Endometrial microvascular endothelial cells (primary cell): ENCODE data around the gene ROBO1. TPM values are rescaled to one million over a fixed set of nuclear protein-coding genes. Genes with fewer than 3 reads are reported as not detected.
"Not testable (repeated sequence)": the region's sequence is repeated elsewhere in the genome, so short reads cannot be mapped to it uniquely, and the experiment has no call there.

ENCODE experiments used
- in situ Hi-C: cut with HindIII; loops from 2 replicates; pipeline ENCODE4 v1.10.0; 2017; ENCODE audit warnings: low sequenced_read_pairs, low pct_unique_long_range_greater_than_20kb; ENCODE audit errors: inconsistent ontology term
- total RNA-seq: library from RNA; depleted of rRNA; stranded (reverse); fragments of >200 nt; gene quantifications from one replicate; pipeline ENCODE4 v1.2.3, GENCODE V29; 2015; ENCODE audit errors: inconsistent ontology term

Gene ROBO1
- total RNA-seq, 1 donor from 2014 or later, result 4.0 TPM

DNA sequence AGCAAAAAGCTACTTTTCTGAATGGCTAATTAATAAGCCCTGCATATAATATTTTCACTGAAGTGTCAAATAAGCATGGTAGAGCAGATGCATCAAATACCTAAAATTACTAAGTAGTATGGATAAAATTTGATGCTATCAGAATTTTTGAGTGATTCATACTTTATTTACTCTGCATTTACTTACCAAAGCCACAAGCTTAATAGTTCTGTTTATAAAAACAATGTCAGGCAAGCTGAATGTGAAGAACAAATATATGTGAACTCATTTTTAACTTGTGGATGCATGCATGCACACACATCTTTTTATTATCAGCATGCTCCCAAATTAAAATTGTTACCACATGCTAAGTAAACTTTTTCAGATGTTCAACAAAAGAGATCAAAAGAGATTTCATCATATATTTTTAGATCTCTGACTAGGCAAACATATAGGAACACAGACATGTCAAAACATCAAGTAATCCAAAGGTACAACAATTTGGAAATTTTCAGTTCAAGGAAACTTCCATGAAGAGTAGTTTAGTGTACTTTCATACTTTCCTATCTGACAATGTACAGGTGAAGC lies 969.4 kb downstream of the ROBO1 start:
- in situ Hi-C loops, result no loop called here

- in situ Hi-C loops, result no loop called here
Measured at GRCh38 chr3:78794431-78794830, 973.4 kb downstream of the ROBO1 start.

DNA sequence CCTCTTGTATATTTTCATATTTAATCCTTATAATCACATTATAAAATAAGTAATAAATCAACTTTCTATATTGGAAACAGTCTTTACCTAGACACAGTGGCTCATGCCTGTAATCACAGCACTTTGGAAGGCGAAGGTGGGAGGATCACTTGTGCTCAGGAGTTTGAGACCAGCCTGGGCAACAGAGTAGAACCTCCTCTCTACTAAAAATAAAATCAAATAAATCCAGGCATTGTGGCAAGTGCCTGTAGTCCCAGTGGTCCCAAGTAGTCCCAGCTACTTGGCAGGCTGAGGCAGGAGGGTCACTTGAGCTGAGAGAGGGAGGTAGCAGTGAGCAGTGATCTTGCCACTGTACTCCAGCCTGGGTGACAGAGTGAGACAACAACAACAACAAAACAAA lies 975.1 kb downstream of the ROBO1 start:
- in situ Hi-C loops, result no loop called here

- in situ Hi-C loops, result no loop called here
Measured at GRCh38 chr3:78792212-78792611, 975.6 kb downstream of the ROBO1 start.

DNA sequence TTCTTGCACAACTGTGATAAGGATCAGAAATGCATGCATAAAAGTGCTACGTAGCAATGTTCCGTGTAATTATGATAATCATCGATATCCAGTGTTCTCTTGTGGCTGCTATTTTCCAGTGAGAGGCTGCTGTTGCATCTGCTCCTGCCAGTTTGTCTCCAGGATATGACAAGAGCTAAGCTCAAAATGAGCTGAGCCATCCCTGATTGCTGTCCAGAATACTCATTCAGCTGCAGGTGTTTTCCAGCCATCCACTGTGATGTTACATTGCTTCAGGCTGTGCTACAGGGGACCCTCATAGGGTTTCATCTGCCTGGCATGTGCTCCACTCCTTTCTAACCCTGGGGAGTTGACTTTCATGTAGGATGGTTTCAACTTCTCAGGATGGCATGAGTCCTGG lies 976.0 kb downstream of the ROBO1 start:
- in situ Hi-C loops, result no loop called here

- in situ Hi-C loops, result no loop called here
Measured at GRCh38 chr3:78788839-78789238, 979.0 kb downstream of the ROBO1 start.

DNA sequence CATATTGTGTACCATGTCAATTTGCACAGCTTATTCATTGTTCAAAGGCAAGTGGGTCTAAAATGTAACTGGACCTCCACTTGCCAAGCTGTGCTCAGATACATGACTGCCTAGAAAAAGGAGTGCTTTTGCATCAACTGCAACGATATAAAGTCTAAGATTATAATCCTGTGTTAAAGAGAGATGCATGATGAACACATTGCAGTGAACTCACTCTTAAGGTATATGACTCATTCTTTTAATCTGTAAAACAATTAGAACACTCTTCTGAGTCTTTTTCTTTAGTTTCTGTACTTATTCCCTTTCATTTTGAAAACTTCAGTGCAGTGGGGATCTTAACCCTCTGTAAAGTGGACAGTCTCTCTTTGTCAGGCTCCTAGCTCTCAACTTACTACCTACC lies 982.8 kb downstream of the ROBO1 start:
- in situ Hi-C loops, result no loop called here

- in situ Hi-C loops, result no loop called here
Measured at GRCh38 chr3:78781351-78781750, 986.4 kb downstream of the ROBO1 start.

GRCh38 chr3:78765671-78766485 lies 1001.9 kb downstream of the ROBO1 start:
- in situ Hi-C loops, result no loop called here

GRCh38 chr3:78764634-78765033 lies 1003.2 kb downstream of the ROBO1 start:
- in situ Hi-C loops, result no loop called here

- in situ Hi-C loops, result no loop called here
Measured at GRCh38 chr3:78762121-78762520, 1005.7 kb downstream of the ROBO1 start.

DNA sequence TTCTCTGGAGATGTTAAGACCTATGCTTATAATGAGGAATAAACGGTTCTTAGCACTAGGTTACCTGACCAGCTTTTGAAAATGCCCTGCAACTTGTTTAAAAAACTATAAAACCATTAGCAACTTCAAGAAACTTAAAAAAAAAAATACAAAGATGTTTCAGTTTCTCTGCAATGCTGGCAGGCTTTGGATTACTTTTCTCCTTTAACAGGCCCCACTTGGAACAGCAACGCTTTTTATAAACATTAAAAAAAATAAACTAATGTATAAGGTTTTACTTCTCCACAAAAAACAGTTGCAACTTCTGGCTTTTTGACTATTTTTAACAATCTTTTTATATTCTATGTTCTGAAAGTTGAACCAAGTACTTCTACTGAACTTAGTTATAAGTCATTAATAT lies 1006.7 kb downstream of the ROBO1 start:
- in situ Hi-C loops, result no loop called here

DNA sequence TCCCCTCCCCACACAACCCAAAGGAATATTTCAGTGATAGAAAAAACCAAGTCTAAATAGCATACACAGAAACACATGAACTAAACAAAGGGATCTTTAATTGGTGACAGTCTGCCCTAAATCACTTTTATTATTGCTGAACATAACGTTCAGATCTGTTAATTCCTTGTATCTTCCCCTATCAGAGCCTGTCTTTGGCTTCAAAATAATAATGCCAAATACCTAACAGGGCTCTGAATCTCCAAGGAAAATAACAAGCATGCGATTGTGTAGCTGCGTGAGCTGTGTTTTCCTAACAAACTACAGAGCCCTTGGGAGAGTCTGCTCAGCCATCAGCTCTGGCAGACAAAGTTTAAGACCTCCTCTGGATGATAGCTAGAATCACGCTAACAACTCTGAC lies 1010.1 kb downstream of the ROBO1 start:
- in situ Hi-C loops, result no loop called here

DNA sequence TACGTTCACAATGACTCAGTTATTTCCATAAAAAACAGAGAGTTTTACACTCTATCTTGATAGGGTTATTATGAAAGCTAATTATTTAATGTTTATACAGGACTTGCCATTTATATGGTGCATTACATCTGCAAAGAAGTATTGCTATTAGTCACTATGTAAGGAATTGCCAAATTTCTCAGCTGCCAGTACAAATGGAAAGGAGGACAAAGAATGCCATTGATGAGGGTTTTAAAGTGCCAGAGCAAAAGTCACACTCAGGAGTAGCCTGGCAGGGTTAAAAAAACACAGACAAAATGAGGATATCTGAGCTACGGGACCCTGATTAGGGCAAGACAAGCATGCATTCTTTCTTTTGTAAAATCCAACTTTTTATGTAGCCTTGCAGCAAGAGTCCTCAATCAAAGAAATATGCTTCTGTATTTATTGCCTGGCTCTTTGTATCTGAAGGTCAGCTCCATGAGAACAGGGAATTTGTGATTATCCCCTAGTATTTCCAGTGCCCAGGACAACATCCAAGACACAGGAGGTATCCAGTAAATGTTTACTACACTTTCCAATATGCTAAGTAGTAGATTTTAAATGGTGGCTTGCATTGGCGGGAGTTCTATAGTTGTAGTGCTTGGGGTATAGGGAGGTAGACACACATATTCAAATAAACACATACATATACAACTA lies 1013.6 kb downstream of the ROBO1 start:
- in situ Hi-C loops, result no loop called here

DNA sequence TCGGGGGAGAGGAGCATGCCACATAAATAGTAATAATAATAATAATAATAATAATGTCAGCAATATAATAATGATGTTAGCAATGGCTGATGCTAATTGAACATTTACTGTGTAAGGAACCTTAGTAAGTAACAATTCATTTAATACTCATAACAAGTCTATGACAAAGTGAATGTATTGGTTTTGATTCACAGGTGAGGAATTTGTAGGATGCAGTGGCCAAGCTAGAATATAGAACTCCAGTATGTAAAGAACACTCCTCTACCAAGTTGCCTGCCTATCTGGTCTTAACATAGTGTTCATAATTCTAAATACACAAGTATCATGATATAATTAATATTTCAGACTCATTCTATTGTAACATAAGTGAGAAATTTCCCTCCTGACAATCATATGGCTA lies 1016.5 kb downstream of the ROBO1 start:
- in situ Hi-C loops, result no loop called here

DNA sequence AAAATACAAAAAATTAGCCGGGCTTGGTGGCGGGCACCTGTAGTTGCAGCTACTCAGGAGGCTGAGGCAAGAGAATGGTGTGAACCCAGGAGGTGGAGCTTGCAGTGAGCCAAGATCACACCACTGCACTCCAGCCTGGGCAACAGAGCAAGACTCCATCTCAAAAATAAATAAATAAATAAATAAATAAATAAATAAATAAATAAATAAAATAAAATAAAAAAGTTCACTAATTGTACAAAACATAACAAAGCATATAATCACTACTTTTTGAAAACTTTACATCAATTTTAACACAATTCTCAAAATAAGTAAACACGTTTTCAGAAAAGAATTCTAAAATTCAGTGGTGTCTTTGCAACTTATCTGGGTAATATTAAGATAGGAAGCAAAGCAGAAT lies 1017.5 kb downstream of the ROBO1 start:
- in situ Hi-C loops, result not testable (repeated sequence)

DNA sequence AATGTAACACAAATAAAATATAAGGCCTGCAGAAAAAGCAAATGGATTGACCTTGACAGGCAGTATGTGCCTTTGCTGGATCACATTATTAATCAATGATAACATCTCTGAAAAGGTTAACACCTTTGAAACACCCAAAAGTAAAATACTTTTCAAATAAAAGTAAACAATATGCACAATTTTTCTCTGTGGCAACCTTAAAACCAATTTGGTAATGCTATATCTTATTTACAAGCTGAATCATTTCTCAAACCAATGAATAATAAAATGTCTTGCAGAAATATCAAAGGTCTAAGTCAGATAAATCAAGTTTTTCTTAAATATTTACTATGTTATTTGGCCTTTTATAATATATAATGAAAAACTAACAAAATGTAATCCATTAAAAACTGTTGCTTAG lies 1018.7 kb downstream of the ROBO1 start:
- in situ Hi-C loops, result no loop called here

GRCh38 chr3:78745847-78746246 lies 1022.0 kb downstream of the ROBO1 start:
- in situ Hi-C loops, result no loop called here

DNA sequence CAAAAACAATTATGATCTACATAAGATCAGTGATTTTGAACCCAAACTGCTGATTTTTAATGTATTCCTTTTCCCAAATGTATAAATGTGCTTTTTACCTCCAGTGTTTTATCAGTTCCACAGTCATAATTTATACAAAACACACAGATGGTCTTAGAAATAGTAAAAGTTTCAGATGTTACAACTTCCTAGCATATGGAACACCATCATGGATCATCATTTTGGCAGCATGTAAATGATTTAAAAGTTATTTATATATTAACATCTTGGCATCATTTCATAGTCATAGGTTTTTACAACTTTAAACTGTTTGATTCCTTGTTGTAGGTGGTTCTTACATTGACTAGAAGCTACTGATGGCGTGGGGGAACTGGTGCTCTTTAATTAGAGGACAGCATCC lies 1025.3 kb downstream of the ROBO1 start:
- in situ Hi-C loops, result no loop called here

DNA sequence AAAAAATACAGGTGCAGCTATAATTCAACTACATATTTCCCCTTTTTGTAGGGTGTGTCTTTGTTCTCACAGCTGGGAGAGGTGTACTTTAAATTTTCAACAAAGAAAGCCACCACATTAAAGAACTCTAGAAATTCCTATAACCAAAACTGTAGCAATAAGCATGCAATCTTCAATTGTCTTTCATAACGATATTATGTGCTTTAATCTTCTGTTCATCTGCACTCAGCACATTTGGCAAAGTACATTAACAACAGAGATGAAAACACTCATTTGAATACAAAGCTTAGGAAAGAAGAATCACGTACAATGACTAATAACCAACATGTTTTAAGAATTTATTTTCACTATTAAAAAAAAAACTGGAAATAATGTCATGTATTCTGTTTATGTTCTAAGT lies 1025.8 kb downstream of the ROBO1 start:
- in situ Hi-C loops, result no loop called here
